OCI-LY3 (cell line): ENCODE measurements around the gene ATP10B.

Source experiments
- H2AFZ ChIP-seq: fragments of 200-600, 300-600 bp; shearing (Covaris generic); 2 replicates; pipeline ENCODE4 v1.6.0; 2014; ENCODE audit warnings: antibody characterized with exemption, low read depth, low read length
- H3K27ac ChIP-seq: fragments of 200-600, 300-600 bp; sonication (generic); 2 replicates; pipeline ENCODE4 v1.5.1; 2014; ENCODE audit warnings: mild to moderate bottlenecking, low read length, moderate library complexity, mixed read lengths
- H3K27me3 ChIP-seq: fragments of 200-600, 300-600 bp; sonication (generic); 2 replicates; pipeline ENCODE4 v1.6.1; 2014; ENCODE audit warnings: low read depth, low read length, mixed read lengths
- H3K36me3 ChIP-seq: fragments of 200-600, 300-600 bp; sonication (generic); replicated peaks from 2 replicates; pipeline ENCODE3; 2014; ENCODE audit warnings: low read depth, low read length, mixed read lengths
- H3K4me1 ChIP-seq: fragments of 300-600, 200-600 bp; sonication (generic); 2 replicates; pipeline ENCODE4 v1.6.1; 2014; ENCODE audit warnings: low read length, mixed read lengths
- H3K4me2 ChIP-seq: fragments of 200-600, 300-600 bp; sonication (generic); 2 replicates; pipeline ENCODE4 v1.6.1; 2014; ENCODE audit warnings: low read length, mixed read lengths
- H3K4me3 ChIP-seq: fragments of 300-600, 200-600 bp; sonication (generic); 2 replicates; pipeline ENCODE4 v1.5.1; 2014; ENCODE audit warnings: antibody characterized with exemption, mild to moderate bottlenecking, low read length, moderate library complexity
- H3K79me2 ChIP-seq: fragments of 300-600, 200-600 bp; shearing (Covaris generic); 2 replicates; pipeline ENCODE4 v1.6.1; 2014; ENCODE audit warnings: mild to moderate bottlenecking, low read length, mixed read lengths
- H3K9ac ChIP-seq: fragments of 300-600, 200-600 bp; shearing (Covaris generic); 2 replicates; pipeline ENCODE4 v1.6.0; 2014; ENCODE audit warnings: mild to moderate bottlenecking, low read length, moderate library complexity
- H3K9me3 ChIP-seq: fragments of 200-600, 300-600 bp; shearing (Covaris generic); 2 replicates; pipeline ENCODE4 v1.6.1; 2014; ENCODE audit warnings: low read length, mixed read lengths; ENCODE audit not compliant: insufficient read depth
- H4K20me1 ChIP-seq: fragments of 200-600, 300-600 bp; sonication (generic); 2 replicates; pipeline ENCODE4 v1.6.1; 2016; ENCODE audit warnings: low read length, mixed read lengths; ENCODE audit not compliant: insufficient read depth
- CTCF ChIP-seq: fragments of 200-600, 300-600 bp; sonication (generic); IDR thresholded peaks from 2 replicates; pipeline ENCODE4 v1.5.1; 2014; ENCODE audit warnings: antibody characterized with exemption, low read length, low read depth
- EZH2phosphoT487 ChIP-seq: fragments of 200-600 bp; shearing (Covaris generic); IDR thresholded peaks from 2 replicates; pipeline ENCODE4 v1.6.1; 2018; ENCODE audit warnings: antibody characterized with exemption, mixed run types, low read depth

ATP10B gene

GRCh38 chr5:160835818-160836528 lies 16.0 kb downstream of the ATP10B start:
- Histone ChIP-seq H3K36me3 (no peaks in the 10 kb centered on the region), H4K20me1 (no peaks in the 10 kb centered on the region), H3K79me2 (no peaks in the 10 kb centered on the region), H3K4me3 (no peak overlapping the region), H3K27ac (no peak overlapping the region), H3K9ac (no peak overlapping the region), H3K4me2 (no peak overlapping the region), H2AFZ (no peak overlapping the region), H3K4me1 (peaks cover 21% of the 10 kb centered on the region), H3K27me3 (peaks cover 29% of the 10 kb centered on the region), H3K9me3 (no peaks in the 10 kb centered on the region)
- TF ChIP-seq EZH2phosphoT487 (no peak), CTCF (no peak)

GRCh38 chr5:160835376-160835775 lies 16.6 kb downstream of the ATP10B start:
- H2AFZ ChIP-seq: no peak overlapping the region
- TF ChIP-seq EZH2phosphoT487 (no peak), CTCF (no peak)

GRCh38 chr5:160833806-160834205 lies 18.2 kb downstream of the ATP10B start:
- Histone ChIP-seq H3K4me2 (no peak overlapping the region), H4K20me1 (no peaks in the 10 kb centered on the region), H3K36me3 (no peaks in the 10 kb centered on the region), H3K27me3 (peaks cover 21% of the 10 kb centered on the region; the same call in 1 of the 2 replicates), H3K4me1 (peaks cover 21% of the 10 kb centered on the region), H3K9me3 (no peaks in the 10 kb centered on the region), H3K79me2 (no peaks in the 10 kb centered on the region), H3K9ac (no peak overlapping the region), H3K27ac (no peak overlapping the region), H3K4me3 (no peak overlapping the region), H2AFZ (no peak overlapping the region)
- TF ChIP-seq EZH2phosphoT487: no peak
- TF ChIP-seq CTCF: no peak

More at GRCh38 chr5:160835376-160835775, 16.6 kb downstream of the ATP10B start:
- Histone ChIP-seq H3K4me3 (no peak overlapping the region), H3K36me3 (no peaks in the 10 kb centered on the region), H4K20me1 (no peaks in the 10 kb centered on the region), H3K27me3 (peaks cover 23% of the 10 kb centered on the region; the same call in 1 of the 2 replicates), H3K4me2 (no peak overlapping the region), H3K4me1 (peaks cover 21% of the 10 kb centered on the region), H3K9ac (no peak overlapping the region), H3K9me3 (no peaks in the 10 kb centered on the region), H3K79me2 (no peaks in the 10 kb centered on the region), H3K27ac (no peak overlapping the region)

DNA sequence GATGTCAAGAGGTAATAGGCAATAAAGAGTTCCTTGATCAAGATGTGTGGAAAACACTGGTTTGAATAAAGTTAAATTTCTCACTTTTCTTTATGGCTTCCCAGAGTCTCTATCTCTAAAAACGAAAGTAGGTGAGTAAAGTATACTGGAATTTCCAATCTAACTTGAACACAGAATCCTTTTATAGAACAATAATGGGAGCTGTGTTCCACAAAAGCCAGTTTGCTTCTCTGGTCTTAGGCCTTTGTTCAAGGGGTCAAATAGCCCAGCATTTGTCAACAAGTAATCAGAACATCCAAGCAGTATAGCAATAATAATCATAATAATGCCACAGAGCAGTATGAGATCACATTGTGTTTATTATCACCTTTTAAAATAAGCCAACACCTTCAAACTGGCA lies 20.2 kb downstream of the ATP10B start:
- Histone ChIP-seq H3K9me3 (no peaks in the 10 kb centered on the region), H3K27ac (no peak overlapping the region), H2AFZ (no peak overlapping the region), H3K4me3 (no peak overlapping the region), H3K27me3 (peaks cover 17% of the 10 kb centered on the region; the same call in 1 of the 2 replicates), H3K79me2 (no peaks in the 10 kb centered on the region), H3K9ac (no peak overlapping the region), H3K36me3 (no peaks in the 10 kb centered on the region), H3K4me1 (peaks cover 11% of the 10 kb centered on the region), H4K20me1 (no peaks in the 10 kb centered on the region), H3K4me2 (no peak overlapping the region)
- TF ChIP-seq CTCF (no peak), EZH2phosphoT487 (no peak)
